CD4-positive, alpha-beta T cell treated with Interleukin-2 at 100 ng/mL for 4 hours (primary cell): ENCODE results near the gene LIN52.
A peak's percentile ranks its signal among the peaks of the same experiment; 100 is the strongest.

Experiments used
- DNase-seq: peaks from one replicate; pipeline ENCODE4 v3.0.0-alpha.2; 2020; ENCODE audit warnings: low spot score

The LIN52 gene

DNA sequence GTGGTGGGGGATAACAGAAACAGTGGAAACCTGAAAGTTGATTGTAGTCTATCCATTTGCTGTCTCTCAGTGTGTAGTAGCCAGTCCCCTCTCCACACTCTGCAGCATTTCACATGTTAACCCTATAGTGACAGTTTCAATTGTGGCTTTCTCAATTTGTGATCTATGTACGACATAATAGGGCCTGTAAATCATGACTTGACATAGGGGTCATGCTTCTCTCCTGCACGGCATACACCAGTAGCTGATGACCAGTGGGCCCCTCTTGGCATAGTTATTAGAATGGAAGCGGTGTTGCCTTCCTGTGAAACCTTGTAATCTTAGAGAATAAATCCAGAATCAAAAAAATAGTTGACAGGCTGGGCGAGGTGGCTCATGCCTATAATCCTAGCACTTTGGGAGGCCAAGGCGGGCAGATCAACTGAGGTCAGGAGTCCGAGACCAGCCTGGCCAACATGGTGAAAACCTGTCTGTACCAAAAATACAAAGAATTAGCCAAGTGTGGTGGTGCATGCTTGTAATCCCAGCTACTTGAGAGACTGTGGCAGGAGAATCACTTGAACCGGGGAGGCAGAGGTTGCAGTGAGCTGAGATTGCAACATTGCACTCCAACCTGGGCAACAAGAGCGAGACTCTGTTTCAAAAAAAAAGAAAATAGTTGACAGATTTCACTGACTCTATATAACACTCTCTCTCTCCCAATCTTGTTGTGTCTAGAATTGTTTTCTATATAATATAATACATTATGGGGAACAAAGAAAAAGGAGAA, 109.9 kb downstream of the LIN52 start:
- no peak for DNase-seq

- no peak for DNase-seq
Observed at GRCh38 chr14:74195623-74196022, 110.9 kb downstream of the LIN52 start.

DNA sequence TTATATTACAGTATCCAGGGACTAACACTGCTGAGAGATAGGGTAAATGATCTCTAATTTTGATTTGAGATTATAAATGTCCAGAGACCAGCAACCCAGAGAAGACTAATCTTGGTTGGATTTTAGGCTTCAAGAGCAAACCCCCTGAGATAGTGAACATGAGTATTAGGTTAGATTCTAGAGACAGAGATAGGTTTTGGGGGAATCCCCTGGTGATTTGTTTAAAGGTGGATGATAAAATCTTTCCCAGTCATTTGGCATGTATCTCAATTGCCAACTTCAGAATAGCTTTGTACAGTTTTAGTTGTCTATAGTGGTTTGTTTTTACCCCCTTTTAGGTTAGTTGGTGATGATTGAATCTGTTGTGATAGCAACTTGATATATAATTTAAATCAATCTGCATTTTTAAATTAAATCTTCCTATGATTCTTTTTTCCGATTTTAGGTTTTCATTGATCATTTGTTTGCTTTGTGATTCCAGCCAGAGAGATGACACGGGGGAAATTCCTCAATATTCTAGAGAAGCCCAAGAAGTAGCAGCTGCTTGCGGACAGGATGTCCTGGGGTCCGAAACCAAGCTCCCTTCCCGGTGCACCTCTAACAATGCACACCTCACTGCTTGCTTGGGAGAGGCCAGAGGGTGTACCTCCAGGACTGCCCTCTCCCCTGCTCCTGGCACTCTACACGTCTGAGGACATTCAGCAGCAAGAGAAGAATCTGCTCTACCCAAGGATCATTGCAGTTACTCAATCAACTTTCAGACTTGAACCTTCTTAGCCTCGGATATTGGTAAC, 113.9 kb downstream of the LIN52 start:
- no peak for DNase-seq

GRCh38 chr14:74202113-74202512, 117.4 kb downstream of the LIN52 start:
- DNase-seq, result no peak

GRCh38 chr14:74203639-74204038, 118.9 kb downstream of the LIN52 start:
- DNase-seq, result no peak

- no peak for DNase-seq
Observed at GRCh38 chr14:74204491-74204890, 119.7 kb downstream of the LIN52 start.

DNA sequence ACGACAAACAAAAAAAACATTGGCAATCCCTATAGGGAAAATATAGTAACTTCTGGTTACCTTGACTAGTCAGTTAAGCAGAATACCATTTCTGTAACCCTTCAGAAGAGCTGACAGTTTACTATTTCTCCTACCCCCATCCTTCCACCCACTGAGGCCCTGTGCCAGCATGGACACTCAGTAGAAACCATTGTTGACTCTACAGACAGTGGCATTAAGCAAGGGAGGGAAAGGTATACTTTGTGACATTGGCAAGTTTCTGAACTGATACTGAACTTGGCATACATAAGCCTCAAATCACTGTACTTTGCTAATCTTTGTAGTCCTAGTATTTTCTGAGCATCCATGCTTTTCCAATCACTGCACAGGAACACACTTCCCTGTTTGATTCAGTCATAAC, 121.1 kb downstream of the LIN52 start:
- DNase-seq, result no peak

- no peak for DNase-seq
Observed at GRCh38 chr14:74207943-74208342, 123.2 kb downstream of the LIN52 start.

DNA sequence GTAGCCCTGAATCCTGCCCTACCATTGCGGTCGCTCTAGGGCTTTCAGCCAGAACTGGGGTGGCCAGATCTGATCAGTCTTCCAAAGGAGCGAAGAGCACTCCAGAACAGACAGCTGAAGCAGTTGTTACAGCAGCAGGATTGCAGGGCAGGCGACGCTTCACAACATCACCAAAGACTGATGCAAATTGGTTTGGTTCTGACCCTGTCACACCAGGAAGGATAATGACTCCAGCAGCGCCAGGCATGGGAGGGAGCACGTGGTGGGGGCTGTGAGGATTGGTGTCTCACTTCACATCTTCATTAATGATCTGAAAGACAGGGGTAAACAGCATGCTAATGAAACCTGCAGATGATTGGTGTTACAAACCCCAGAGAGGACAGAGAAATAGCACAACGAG, 123.9 kb downstream of the LIN52 start:
- no peak for DNase-seq

DNA sequence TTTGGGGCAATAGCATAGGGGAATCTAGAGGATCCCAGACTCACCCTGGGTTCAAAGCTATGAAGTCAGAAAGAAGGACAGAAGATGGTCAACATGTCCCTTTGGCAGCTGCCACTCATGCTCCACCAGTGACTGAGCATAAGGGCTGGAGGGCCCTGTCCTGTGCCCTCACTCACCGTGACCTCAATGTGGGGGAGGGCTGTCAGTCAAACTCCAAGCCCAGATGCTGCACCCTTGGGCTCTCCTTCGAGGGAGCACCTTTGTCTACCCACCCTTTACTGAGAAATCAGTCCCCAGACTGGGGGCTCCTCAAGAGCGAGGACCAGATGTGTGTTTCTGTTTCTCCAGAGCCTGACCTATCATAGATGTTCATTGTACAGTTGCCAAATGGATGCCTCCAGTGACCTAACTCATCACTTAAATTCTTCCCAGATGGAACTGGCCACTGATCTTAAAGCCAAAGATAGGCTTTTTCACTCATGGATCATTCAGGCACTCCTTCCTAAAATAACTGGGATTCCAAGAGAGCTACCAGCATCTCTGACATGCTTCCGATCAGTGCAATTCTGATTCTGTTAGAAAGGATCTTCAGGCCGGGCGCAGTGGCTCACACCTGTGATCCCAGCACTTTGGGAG, 127.3 kb downstream of the LIN52 start:
- no peak for DNase-seq

- no peak for DNase-seq
Observed at GRCh38 chr14:74213907-74214803, 129.4 kb downstream of the LIN52 start.

- no peak for DNase-seq
Observed at GRCh38 chr14:74216671-74217070, 131.9 kb downstream of the LIN52 start.

DNA sequence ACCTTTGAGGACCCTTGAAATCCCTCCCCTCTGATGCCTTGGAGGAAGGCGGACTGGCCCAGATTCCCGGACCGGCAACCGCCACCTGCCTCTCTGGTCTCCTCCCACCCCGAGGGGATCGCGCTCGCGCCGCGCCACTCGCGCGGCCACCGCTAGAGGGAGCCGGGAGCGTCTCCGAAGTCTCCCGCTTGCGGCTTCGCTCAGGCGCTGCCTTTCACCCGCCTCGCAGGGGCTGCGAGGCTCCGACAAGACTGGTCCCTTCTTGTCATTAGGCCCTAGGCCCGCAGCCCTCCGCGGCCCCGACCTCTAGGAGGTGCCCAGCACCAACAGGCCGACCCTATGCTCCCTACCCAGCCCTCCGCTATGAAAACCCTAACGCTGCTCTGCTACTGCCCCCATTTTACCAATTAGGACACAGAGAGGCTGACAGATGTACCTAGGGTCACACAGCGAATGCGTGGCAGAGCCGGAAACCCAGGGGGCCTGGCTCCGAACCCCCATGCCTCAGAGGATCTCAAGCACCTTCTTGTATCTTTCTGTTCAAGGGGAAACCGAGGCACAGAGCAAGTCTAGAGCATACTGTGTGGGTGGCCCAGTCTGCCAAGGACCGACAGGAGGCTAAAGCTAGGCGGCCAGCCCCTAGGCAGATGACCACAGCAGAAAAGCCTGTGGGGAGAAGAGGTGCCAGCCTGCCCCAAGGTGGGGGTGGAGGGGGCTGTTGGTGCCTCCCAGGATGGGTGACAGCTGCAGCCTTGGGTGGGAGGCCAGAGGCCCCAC, 133.1 kb downstream of the LIN52 start:
- DNase-seq, result peak; percentile 69

DNA sequence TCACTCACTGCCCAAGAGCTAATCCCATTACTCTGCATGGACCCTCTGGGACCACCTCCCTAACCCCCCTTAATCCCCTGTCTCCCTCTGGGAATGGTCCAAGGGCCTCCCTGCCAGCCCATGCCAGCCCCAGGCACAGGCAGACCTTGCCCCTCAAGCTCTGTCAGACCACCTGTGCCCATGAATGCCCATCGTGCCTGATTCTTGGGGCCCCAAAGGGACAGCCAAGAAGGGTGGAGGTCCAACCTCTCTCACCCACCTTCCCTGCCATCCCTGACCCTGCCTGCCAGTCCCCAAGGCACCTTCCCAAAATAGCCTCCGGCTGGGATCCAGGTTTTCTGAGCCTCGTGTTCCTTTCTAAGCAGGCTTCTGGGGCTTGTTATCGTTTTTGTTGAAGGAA, 133.7 kb downstream of the LIN52 start:
- no peak for DNase-seq

- DNase-seq, result no peak
Observed at GRCh38 chr14:74219277-74220205, 134.8 kb downstream of the LIN52 start.

GRCh38 chr14:74220991-74221390, 136.2 kb downstream of the LIN52 start:
- no peak for DNase-seq

DNA sequence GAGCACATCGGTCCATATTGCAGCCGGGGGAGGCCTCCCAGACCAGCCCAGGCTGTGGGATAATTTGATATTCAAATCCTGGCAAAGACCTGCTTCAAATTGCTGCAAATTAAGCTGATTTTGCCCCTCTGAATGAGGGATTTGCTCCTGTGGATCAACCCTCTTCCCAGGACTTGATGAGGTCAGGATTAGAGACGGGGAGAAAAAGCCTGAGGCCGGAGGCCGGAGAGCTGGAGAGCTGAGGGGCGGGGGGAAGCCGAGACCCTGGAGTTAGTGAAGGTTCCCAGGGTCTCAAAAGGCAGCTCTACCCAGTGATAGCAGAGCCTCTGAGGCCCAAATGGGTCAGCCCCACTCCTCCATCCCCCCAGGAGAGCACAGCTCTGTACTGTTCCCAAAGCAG, 137.0 kb downstream of the LIN52 start:
- no peak for DNase-seq

DNA sequence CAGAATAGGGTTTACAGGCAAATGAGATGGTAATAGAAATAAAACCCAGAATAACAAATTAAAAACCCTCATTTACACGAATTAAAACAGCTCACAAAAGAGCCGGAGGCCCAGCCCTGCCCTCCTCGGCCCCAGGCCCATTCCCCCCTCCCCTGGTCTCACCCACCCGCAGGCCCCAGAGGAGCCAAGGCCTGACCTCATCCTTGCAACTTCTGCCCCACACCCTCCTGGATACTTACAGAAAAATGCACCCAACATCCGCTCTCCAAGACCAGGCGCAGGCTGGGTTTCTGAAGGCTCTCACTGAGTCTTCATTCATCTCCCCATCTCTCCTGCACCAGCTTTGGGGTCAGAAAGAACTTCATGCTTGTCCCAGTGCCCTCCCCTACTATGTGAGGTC, 138.3 kb downstream of the LIN52 start:
- no peak for DNase-seq

GRCh38 chr14:74231784-74232183, 147.0 kb downstream of the LIN52 start:
- no peak for DNase-seq

DNA sequence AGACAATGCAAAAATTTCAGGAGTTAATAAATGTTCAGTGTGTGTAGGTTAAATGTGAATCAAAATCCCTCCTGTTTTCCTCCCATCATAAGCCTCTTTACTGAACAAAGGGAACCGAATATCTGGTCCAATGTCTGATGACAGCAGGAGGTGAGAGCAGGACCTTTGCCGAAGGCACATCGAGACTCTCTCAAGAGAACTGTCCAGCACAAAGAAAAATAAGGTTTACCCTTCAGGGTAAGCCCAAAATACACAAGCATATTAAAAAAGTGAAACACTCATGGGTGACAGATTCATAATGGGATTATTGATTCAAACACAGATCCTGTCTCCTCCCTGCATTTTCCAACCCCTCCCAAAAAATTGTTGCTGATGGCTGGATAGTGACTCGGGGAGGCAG, 150.3 kb downstream of the LIN52 start:
- no peak for DNase-seq
